HFFc6 (cell line): ENCODE data around the gene AP3D1. TPM values are rescaled to one million over a fixed set of nuclear protein-coding genes. Genes with fewer than 3 reads are reported as not detected.

Source experiments
- DNase-seq: peaks from one replicate; pipeline ENCODE4 v3.0.0-alpha.2; 2018
- H3K27ac Mint-ChIP-seq: 2 replicates; pipeline ENCODE4 v1.8.0; 2020; ENCODE audit warnings: mild to moderate bottlenecking, mixed read lengths
- H3K27me3 Mint-ChIP-seq: 2 replicates; pipeline ENCODE4 v1.8.0; 2021; ENCODE audit warnings: mild to moderate bottlenecking, moderate library complexity, mixed read lengths; ENCODE audit not compliant: insufficient read depth
- H3K36me3 Mint-ChIP-seq: 2 replicates; pipeline ENCODE4 v1.8.0; 2021; ENCODE audit warnings: low read depth, mixed read lengths
- H3K4me1 Mint-ChIP-seq: 2 replicates; pipeline ENCODE4 v1.8.0; 2020; ENCODE audit warnings: low read depth, mixed read lengths
- H3K4me3 Mint-ChIP-seq: 2 replicates; pipeline ENCODE4 v1.8.0; 2020; ENCODE audit warnings: mild to moderate bottlenecking, moderate library complexity, mixed read lengths
- H3K9me3 Mint-ChIP-seq: 2 replicates; pipeline ENCODE4 v1.8.0; 2020; ENCODE audit warnings: mild to moderate bottlenecking, mixed read lengths
- total RNA-seq, 6 experiments: library from RNA; stranded (reverse); fragmentation: NEBNext Ultra II Directional; extraction: Animal tissue kit (Norgen Biotek cat#: 25700); gene quantifications; 2 replicates in 1 of 6; 3 replicates in 5 of 6; pipeline ENCODE4 v1.2.3, GENCODE V29; 2021
- TF ChIP-seq, protein P1 (sequence below): fragments of 200-600 bp; sonication (generic); IDR thresholded peaks from 2 replicates; pipeline ENCODE4 v1.5.0; 2021; ENCODE audit warnings: antibody characterized with exemption, mild to moderate bottlenecking

Gene AP3D1
- total RNA-seq, 6 experiments from 2014 or later: 139 to 169 (median 151) TPM

DNA sequence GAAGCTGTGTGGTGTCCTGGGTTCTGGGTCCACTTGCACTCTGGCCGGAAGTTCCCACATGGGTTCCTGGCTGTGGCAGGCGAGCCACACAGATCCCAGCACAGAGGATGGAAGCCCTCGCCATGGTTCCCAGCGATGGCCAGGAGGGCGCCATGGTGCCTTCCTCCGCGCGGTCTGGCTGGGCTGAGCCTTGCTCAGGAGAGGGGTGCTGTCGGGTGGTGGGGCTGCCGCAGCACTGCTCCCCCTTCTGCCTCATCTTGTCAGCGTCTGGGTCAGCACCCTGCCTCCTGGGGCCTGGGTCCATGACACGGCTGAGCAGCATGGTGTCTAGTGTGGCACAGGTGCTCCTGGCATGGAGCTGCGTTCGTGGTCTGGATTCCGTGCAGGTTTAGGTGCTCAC is 45.9 kb upstream of the AP3D1 start:
- Mint-ChIP-seq H3K4me3 (no peak overlapping the region), H3K36me3 (peaks cover 26% of the 10 kb centered on the region), H3K4me1 (no peaks in the 10 kb centered on the region), H3K9me3 (no peaks in the 10 kb centered on the region), H3K27me3 (peaks cover 10% of the 10 kb centered on the region), H3K27ac (no peak overlapping the region)
- TF ChIP-seq, protein P1, sequence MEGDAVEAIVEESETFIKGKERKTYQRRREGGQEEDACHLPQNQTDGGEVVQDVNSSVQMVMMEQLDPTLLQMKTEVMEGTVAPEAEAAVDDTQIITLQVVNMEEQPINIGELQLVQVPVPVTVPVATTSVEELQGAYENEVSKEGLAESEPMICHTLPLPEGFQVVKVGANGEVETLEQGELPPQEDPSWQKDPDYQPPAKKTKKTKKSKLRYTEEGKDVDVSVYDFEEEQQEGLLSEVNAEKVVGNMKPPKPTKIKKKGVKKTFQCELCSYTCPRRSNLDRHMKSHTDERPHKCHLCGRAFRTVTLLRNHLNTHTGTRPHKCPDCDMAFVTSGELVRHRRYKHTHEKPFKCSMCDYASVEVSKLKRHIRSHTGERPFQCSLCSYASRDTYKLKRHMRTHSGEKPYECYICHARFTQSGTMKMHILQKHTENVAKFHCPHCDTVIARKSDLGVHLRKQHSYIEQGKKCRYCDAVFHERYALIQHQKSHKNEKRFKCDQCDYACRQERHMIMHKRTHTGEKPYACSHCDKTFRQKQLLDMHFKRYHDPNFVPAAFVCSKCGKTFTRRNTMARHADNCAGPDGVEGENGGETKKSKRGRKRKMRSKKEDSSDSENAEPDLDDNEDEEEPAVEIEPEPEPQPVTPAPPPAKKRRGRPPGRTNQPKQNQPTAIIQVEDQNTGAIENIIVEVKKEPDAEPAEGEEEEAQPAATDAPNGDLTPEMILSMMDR: no peak
- no peak for DNase-seq

DNA sequence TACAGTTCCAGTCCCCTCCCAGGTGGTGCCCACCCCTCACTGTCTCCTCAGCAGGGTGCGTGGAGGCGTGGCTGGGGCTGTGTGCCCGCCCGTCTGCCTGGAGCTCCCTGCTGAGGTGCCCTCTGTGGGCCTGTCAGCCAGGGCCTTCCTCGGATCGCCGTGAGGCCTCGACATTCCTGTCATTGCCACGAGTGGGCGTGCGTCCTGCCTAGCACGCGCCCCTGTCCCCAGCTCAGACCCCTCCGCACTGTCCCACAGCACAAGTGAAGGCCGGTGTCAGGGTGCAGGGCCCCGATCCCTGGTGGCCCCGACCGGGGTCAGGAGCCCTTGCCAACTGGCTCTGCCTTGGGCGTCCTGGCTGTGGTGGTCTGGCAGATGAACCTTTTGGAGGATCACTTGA is 44.5 kb upstream of the AP3D1 start:
- no peaks in the 10 kb centered on the region for H3K9me3 Mint-ChIP-seq
- TF ChIP-seq, protein P1: no peak
- DNase-seq: no peak
- H3K4me3 Mint-ChIP-seq: no peak overlapping the region
- H3K27me3 Mint-ChIP-seq: peaks cover 9% of the 10 kb centered on the region; the same call in 1 of the 2 replicates
- peaks cover 20% of the 10 kb centered on the region for H3K36me3 Mint-ChIP-seq
- H3K4me1 Mint-ChIP-seq: no peaks in the 10 kb centered on the region
- H3K27ac Mint-ChIP-seq: no peak overlapping the region

- H3K27ac Mint-ChIP-seq: no peak overlapping the region
- TF ChIP-seq, protein P1: no peak
- peaks cover 20% of the 10 kb centered on the region for H3K36me3 Mint-ChIP-seq
- H3K27me3 Mint-ChIP-seq: peaks cover 9% of the 10 kb centered on the region; the same call in 1 of the 2 replicates
- H3K9me3 Mint-ChIP-seq: no peaks in the 10 kb centered on the region
- H3K4me1 Mint-ChIP-seq: no peaks in the 10 kb centered on the region
- H3K4me3 Mint-ChIP-seq: no peak overlapping the region
- DNase-seq: no peak
Observed at GRCh38 chr19:2195361-2195760, 44.0 kb upstream of the AP3D1 start.

DNA sequence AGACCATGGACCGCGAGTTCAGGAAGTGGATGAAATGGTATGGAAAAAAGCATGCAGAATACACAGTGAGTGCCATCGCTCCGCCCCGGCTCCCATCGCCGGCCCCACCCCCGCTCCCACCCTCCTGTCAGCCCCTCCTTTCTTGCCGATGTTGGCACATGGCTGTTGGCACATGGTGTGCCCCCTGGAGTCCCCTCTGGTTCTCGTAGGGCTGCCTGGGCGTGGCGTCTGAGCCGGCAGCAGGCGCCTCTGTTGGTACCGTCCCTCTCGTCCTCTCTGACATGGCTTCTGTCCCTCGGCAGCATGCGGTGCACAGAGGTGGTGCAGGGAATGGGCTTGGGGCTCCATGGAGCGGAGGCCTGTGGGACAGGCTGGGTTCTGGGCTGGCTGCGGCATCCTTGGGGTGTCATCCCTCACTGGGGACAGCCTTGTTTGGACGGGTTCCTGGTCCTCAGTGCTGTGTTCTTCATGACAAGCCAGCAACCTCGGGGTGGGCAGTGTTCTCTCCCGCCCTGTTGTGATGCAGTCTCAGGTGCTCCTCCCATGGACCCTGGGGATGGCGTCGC is 43.2 kb upstream of the AP3D1 start:
- Mint-ChIP-seq H3K9me3 (no peaks in the 10 kb centered on the region), H3K36me3 (peaks cover 20% of the 10 kb centered on the region), H3K4me1 (no peaks in the 10 kb centered on the region), H3K4me3 (no peak overlapping the region), H3K27ac (no peak overlapping the region), H3K27me3 (peaks cover 9% of the 10 kb centered on the region; the same call in 1 of the 2 replicates)
- TF ChIP-seq, protein P1: no peak
- DNase-seq: no peak

GRCh38 chr19:2193807-2194206 is 42.4 kb upstream of the AP3D1 start:
- TF ChIP-seq, protein P1: no peak
- peaks cover 8% of the 10 kb centered on the region; the same call in 1 of the 2 replicates for H3K27me3 Mint-ChIP-seq
- no peaks in the 10 kb centered on the region for H3K9me3 Mint-ChIP-seq
- H3K4me3 Mint-ChIP-seq: no peak overlapping the region
- H3K27ac Mint-ChIP-seq: no peak overlapping the region
- H3K36me3 Mint-ChIP-seq: peaks cover 20% of the 10 kb centered on the region
- no peak for DNase-seq
- H3K4me1 Mint-ChIP-seq: peaks cover 6% of the 10 kb centered on the region
